Measurements from ENCODE around the gene BANP. TPM values are rescaled to one million over a fixed set of nuclear protein-coding genes. Genes with fewer than 3 reads are reported as not detected.
"Not testable (repeated sequence)": the region's sequence is repeated elsewhere in the genome, so short reads cannot be mapped to it uniquely, and the experiment has no call there.

Gene BANP
- total RNA-seq, 1 donor from 2014 or later: 22.4 TPM

DNA sequence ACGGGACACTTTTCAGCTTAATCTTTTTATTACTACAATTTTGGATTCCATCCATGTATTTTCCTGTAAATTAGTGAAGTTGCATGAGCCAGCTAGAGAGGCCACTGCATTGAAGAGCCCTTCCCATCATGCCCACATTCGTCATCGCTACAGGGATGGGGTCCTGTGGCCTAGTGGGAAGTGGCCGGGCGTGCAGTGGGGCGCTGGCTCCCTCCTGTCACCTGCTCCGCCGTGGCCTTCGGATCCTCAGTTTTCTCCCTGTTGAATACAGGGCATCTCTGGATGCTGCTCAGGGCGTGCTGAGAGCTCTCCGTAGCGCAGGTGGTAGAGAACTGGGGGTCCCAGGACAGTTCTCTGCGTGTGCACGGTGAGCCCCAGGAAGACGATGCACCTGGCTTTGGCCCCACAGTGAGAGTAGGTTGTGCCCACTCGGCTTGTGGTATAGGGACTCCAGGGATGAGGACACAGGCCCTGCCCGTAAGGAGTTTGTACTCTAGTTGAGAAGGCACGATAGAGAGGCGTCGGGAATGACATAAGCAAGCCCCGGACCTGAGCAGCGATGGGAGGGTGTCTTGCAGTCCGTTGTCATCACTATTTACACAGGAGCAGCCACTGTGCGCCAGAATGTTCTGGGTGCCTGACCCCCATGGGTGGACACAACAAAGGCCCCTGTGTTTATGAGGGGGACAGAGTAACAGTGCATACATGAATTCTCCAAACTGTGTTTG, 74.8 kb downstream of the BANP start:
- not testable (repeated sequence) for DNase-seq (ENCODE audit: low spot score)

DNA sequence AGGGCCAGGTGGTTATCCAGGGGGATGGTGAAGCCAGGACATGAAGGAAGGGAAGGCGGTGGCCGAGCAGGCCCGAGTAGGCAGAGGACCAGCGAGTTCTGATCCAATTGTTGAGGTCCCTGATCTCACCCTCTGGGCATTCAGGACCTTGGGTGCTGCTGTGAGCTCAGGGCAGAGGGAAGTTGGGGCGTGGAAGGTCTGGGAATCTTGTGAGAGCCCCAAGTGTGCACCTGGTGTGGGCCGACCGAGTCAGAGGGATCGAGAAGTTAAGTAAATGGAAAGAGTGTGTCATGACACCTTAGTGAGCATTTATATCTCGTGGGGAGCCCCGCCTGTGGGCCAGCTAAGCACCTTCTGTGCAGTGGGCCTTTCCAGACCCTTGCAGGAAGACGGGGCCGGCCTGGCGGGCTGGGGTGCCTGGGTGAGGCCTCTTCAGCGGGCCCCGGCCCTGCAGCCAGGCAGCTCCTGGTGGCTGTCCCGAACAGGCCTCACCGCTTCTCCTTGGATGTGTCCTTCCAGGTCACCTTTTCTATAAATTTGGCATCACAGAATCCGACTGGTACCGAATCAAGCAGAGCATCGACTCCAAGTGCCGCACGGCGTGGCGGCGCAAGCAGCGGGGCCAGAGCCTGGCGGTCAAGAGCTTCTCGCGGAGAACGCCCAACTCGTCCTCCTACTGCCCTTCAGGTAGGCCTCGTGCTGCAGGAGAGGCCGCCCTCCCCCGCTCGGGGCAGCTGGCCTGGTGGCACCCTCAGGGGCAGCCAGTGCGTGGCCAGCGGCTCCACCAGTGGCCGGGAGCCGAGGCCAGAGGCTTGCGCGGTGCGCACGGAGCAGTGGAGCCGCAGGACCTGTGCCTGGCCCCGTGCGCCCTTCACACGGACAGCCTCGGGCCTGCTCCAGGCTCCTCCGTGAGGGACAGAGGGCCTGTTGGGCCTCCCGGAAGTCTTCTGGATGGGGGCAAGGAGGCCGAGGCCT, 76.0 kb downstream of the BANP start:
- DNase-seq (ENCODE audit: low spot score) (no peak), ATAC-seq (no peak)

More for the DNA sequence above, 74.8 kb downstream of the BANP start:
- not testable (repeated sequence) for ATAC-seq

DNA sequence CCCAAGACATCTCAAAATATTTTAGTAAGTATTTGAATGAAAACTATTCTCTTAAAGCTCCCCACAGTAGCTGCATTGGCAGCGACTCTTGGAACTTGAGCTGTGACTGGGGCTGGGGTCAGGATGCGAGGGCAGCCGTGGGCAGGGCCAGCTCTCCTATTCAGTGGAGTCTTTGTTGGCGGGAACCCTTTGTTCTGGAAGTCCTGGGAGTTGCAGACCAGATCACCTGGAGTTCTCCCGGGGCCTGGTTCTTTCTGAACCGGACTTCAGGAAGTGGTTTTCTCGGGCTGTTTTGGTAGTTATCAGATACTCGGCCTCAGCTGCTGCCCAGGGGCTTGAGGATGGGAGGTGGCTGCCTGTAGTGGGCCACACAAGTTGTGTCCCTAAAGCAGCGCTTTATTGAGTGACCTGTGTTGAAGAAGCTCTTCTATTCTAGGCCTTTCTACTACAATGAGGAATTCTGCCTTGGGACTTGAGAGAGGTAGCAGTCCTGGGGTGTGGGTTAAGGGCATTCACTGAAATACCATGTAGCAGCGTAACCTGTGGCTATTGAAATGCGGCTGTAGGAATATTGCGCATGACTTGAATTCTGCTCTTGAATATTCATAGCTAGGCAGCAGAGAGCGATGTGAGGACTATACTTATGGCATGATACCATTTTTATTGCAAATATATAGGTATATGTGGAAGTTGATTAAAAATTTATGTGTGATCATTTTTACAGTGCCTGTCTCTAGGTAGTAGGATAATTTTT, 77.1 kb downstream of the BANP start:
- DNase-seq (ENCODE audit: low spot score); ATAC-seq: not testable (repeated sequence)

DNA sequence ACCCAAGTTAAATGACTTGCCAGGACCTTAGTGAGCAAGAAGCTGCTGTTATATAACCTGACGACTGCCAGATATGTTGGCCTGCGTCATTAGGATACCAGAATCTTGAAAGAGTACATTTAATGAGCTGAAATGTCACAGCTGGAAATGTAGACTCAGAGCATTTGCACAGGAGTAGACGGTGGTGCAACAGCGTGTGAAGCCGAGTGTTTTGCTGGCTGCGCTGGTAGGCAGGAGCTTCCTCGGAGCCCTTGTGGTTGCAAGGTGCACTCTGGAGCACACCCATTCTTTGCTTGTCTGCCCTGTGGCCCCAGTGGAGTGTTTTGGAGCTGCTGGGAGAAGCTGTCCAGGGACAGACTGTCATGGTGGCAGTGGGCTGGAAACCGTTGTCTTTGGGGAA, 79.3 kb downstream of the BANP start:
- ATAC-seq (no peak), DNase-seq (ENCODE audit: low spot score) (no peak)

DNA sequence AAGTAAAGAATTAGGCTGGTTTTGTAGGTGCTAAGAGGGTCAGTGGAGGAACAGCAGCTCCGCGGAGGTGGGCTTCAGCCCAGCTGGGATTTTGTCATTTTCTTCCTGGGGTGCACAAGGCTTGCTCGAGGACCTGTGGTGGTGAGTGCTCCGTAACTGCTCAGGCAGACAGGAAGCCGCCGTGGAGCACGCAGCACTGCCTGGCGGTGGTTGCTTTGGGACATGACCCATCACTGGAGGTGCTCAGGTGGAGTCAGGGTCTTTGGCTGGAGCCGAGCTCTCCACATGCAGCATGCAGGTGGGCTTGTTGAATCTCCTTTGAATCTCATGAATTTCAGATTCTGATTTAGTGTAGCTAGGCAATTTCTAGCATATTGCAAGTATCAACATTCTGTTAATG, 79.7 kb downstream of the BANP start:
- not testable (repeated sequence) for ATAC-seq; DNase-seq (ENCODE audit: low spot score)

DNA sequence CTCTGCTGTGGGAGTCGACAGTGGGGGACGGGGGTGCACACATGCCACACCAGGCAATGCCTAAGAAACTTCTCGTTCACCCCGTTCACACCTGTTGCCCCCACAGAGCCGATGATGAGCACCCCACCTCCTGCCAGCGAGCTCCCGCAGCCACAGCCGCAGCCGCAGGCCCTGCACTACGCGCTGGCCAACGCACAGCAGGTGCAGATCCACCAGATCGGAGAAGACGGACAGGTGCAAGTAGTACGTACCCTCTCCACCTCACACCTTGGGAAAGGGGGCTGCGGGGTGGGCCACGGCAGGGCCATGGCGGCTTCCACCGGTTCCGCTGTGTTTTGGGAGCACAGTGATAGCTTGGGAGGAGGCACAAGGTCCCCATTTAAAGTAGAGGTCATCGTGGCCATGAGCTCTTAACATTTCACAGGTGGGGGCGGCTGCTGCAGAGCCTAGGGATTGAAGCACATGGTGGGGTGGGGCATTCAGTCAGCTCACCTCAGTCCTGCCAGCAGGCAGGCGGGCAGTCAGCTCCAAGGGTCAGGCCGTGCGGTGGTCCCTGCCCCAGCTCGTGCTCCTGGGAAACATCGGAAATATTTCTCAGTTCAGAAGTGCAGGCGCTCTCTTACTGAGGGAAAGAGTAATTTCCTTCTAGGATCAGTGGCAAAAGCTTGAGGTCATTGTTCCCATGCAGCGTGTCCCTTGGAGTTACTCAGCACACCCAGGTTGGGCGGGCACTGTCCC, 81.9 kb downstream of the BANP start:
- not testable (repeated sequence) for DNase-seq (ENCODE audit: low spot score); ATAC-seq

DNA sequence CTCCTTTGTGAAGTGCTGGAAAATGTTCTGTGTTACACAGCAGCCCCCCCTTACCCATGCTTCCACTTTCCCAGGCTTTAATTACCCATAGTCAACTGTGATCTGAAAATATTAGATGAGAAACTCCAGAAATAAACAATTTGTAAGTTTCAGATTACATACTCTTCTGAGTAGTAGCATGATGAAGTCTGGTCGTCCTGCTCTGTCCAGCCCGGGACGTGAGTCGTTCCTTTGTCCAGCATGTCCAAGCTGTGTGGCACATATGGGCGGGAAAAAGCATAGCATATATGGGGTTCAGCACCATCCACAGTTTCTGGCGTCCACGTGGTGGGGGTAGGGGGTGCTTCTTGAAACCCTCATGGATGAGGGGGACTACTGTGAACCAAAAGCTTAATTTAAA, 83.5 kb downstream of the BANP start:
- DNase-seq (ENCODE audit: low spot score): no peak
- ATAC-seq: no peak

DNA sequence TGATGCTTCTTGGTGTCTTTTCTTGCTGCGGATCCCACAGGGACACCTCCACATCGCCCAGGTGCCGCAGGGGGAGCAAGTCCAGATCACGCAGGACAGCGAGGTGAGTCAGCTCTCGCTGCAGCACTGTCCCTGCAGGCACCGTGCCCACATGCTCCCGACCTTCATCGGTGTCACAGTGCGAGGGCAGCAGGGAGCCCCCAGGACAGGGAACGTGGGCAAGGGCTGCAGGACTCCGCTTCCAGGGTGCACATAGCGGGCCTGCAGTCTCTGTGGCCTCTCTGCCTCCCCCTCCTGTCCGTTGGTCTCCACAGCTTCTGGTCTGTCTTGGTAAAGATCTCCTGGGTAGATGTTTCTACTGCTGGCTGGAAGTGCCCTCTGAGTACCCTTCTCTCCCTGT, 84.1 kb downstream of the BANP start:
- no peak for DNase-seq (ENCODE audit: low spot score)
- no peak for ATAC-seq

DNA sequence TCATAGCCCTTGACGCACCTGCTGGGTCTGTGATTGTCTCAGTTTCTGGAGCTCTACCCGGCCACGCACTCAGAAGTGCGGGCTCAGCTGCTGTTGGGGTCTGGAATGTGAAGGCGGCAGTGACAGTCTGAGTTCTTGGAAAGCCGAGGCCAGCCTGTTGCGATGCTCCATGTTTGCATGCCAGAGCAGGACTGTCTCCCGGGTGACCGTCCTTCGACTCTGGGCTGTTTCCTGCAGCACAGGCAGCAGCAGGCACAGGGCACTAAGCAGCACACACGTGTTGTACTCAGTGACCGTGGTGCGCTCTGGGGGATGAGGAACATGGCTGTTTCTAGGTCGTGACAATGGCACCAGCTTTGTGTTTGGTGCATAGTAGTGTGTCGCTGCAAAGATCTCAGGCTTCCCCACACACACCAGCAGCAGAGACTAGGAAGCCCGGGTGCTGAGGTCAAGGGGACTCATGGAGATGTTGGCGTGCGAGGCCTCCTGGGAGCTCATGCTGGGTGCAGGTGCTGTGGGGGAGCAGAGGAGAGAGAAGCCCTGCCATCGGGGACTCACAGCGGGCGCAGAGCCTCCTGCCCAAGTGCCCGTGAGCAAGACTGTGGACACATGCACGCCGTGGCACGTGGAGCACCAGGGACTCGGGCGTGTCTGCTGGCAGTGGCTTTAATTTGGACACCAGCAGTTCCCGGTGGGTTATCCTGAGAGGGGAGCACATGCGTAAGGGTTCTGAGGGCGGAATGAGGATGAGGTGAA, 84.8 kb downstream of the BANP start:
- not testable (repeated sequence) for DNase-seq (ENCODE audit: low spot score)

DNA sequence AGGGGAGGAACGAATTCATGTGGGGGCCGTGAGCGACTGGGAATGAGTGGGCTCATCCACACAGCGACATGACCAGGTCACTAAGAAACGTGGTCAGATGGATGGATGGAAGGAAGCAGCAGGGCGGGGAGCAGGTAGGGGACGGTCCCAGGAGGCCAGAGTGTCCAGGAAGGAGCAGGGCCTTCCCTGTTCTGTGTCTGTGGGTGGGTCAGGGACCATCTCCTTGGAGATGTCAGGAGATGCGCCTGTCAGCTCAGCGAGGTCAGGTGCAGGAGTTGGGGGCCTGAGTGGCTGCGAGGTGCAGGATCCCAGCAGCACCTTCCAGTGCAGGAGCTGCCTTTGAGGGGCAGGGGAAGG, 85.4 kb downstream of the BANP start:
- DNase-seq (ENCODE audit: low spot score): not testable (repeated sequence)

More for the DNA sequence above, 84.8 kb downstream of the BANP start:
- ATAC-seq: not testable (repeated sequence)

DNA sequence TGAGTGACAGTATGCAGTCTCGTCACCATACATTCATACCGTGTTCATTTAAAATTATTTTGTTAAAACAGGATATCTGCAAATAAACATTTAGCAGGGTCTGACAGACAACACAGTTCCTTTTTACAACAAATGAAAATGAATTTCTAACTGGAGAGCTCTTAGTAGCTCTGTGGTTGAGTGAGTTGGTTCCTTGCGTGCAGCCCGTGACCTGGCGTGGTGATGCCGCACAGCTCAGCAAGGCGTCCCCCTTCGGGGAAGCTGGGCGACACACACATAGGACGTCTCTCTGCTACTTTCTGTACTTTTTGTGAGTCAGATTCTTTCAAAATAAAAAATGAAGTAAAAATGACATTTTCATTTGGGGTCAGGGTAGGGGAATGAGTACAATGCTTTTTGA, 86.1 kb downstream of the BANP start:
- DNase-seq (ENCODE audit: low spot score): not testable (repeated sequence)

More for the DNA sequence above, 85.4 kb downstream of the BANP start:
- ATAC-seq: not testable (repeated sequence)

DNA sequence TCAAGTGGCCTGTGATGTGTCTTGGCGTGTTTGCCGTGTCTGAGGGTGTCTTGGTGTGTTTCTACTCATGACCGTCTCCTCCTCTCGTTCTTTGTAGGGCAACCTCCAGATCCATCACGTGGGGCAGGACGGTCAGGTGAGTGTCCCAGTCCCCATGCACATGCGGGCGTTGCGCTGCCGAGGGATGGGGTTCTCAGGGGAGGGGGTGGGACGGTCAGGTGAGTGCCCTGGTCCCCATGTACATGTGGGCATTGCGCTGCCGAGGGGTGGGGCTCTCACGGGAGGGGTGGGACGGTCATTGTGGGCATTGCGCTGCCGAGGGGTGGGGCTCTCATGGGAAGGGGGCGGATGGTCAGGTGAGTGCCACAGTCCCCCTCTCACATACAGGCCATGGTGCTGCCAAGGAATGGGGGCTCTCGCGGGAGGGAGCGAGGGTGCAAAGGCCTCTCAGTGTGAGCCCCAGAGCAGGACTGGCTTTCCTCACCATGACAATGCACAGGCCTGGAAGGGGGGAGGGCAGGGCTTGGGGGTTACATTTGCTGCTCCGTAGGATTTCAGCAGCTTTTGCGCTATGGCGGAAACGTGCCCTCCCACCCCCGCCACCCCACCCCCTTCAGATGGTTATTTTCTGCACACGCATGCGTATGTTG, 86.8 kb downstream of the BANP start:
- not testable (repeated sequence) for DNase-seq (ENCODE audit: low spot score); ATAC-seq

More for the DNA sequence above, 86.1 kb downstream of the BANP start:
- ATAC-seq: not testable (repeated sequence)

DNA sequence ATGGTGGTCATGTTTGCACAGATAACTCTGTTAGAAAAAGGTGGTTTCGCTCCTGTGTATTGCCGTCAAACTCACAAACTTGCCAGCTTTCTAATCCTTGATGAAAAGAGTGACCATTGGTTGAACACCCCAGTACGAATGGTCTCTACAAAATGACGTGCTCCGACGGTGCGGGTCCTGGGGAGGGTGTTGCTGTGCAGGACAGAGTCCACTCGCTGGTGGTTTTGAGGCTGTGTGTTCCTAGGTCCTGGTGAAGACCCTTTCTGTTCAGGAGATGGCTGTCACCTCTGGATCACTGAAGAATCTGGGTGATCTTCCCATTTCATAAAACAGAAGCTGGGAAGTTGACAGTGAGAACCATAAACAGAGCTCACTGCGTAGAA, 87.3 kb downstream of the BANP start:
- ATAC-seq; DNase-seq (ENCODE audit: low spot score): not testable (repeated sequence)

DNA sequence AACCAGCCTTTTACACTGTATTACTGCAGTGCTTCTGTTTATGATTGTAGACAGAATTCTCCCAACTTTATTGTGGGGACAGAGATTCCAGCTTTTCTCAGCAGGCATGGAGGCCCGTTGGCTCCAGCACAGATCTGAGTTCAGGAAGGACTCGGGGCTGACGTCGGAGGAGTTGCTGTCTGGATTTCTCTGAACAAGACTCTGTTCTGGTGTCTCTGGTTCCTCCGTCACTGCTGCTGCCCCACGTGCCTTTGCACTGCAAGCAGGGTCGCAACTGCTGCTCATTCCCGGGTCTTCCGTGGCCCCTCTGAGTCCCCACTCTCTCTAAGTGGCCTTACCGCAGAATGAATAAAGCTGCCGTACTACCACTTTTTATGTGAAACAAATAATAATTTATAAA, 88.4 kb downstream of the BANP start:
- ATAC-seq: no peak
- no peak for DNase-seq (ENCODE audit: low spot score)

DNA sequence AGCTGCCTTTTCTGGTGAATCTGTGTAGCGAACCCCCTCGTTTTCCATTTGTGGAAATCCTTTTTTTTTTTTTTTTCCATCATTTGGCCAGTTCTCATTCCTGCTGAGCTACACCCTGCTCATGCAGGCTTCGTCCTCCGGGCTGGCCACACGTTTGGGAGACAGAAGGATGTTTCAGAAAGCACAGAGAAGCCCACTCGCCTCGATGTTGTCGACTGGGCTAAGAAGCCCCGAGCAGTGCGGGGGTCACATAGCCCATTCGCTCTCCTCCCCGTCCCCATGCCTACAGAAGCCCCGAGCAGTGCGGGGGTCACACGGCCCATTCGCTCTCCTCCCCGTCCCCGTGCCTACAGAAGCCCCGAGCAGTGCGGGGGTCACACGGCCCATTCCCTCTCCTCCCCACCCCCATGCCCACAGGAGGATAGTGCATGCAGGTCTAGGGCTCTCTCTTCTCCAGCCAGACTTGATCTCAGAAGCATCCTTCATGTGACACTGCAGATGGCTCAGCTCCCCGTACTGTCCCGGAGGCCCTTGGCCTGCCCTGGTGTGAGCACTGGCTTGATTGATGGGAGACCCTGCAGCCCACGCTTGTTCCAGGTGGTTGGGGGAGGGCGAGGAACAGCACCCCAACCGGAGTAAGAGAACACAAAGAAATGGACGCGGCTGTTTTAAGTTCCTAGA, 89.1 kb downstream of the BANP start:
- DNase-seq (ENCODE audit: low spot score); ATAC-seq: not testable (repeated sequence)

DNA sequence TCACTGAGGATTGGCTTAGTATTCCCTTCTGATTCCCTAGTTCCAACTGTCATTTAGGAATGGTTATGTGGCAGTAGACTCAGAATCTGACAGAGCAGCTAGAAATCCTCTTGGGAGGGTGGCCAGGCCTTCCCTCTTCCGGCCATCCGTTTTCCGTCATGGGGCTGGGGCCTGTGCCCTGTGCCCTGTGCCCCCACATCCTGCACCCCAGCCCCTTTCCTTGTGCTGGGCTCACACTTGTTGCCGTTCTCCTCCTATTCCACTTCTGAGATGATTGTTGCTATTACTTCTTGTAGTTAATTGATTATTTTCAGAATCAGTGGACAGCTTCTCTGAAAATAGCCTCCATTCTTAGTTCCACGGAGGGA, 89.6 kb downstream of the BANP start:
- not testable (repeated sequence) for DNase-seq (ENCODE audit: low spot score); ATAC-seq

DNA sequence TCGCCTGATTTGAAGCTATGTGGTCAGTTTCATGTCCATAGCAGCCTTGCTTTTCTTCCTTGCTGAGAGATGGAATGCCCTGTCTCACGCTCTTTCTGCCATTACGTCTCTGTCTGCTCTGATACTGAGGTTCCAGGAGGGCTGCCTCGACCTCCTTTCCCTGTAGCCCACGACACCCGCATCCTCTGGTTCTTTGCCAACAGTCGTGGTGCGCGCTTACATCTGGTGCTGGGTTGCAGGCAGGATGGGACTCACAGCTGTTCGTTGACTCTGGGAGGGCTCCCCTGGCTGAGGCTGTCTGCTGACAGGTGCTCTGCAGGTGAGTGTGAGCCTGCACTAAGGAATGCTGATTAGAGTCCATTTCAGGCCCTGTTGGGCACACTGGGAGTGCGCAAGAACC, 90.3 kb downstream of the BANP start:
- not testable (repeated sequence) for ATAC-seq; DNase-seq (ENCODE audit: low spot score)

DNA sequence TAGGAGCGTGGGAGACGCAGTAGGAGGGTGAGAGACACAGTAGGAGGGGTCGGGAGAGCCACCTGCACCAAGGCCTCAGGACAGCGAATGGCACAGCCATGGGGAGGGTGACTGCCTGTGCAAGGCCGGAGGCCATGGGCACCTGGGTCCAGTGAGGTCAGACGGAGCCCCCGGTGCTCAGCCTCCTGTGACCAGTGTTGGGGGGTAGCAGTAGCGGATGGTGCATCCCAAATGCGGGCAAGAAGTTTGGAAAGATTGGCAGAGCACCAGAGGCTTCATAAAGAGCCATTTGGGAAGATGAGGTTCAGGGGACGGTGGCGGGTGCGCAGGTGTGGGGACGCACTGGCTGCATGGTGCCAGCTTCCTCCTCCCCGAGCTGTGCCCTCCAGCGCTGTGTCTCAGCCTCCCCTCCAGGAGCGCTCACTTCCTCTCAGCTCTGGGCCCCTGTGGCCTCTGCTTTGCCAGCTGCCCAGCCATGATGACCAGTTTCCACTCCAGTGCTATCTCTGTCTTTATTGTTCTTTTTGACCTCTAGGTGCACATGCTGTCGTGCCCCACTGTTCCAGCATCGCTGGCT, 90.8 kb downstream of the BANP start:
- not testable (repeated sequence) for DNase-seq (ENCODE audit: low spot score)
- ATAC-seq: peak; percentile 19

Measured in left lobe of liver (tissue), 2 donors.